MV-4-11 (cell line): Measurements from ENCODE around the gene ATXN1.
"Not testable (repeated sequence)": the region's sequence is repeated elsewhere in the genome, so short reads cannot be mapped to it uniquely, and the experiment has no call there.

ENCODE experiments used
- DNase-seq: peaks from one replicate; lab custom pipeline; 2025; lab: John Stamatoyannopoulos, UW

Gene ATXN1

GRCh38 chr6:16720861-16721260 is 40.4 kb downstream of the ATXN1 start:
- DNase-seq, result no peak

- DNase-seq, result no peak
These were observed 41.8 kb downstream of the ATXN1 start for GRCh38 chr6:16719488-16719887.

GRCh38 chr6:16718356-16718755 is 42.9 kb downstream of the ATXN1 start:
- DNase-seq, result no peak

- no peak for DNase-seq
These were observed 43.9 kb downstream of the ATXN1 start for GRCh38 chr6:16717275-16717942.

- peak; percentile 39 for DNase-seq
These were observed 44.9 kb downstream of the ATXN1 start for GRCh38 chr6:16716321-16716858.

GRCh38 chr6:16713597-16713996 is 47.7 kb downstream of the ATXN1 start:
- DNase-seq, result no peak

GRCh38 chr6:16712931-16713484 is 48.3 kb downstream of the ATXN1 start:
- peak; percentile 96 for DNase-seq

GRCh38 chr6:16712255-16712930 is 48.9 kb downstream of the ATXN1 start:
- DNase-seq, result peak; percentile 39

- no peak for DNase-seq
These were observed 49.6 kb downstream of the ATXN1 start for GRCh38 chr6:16711546-16712254.

GRCh38 chr6:16706911-16707783 is 54.1 kb downstream of the ATXN1 start:
- peak; percentile 4 for DNase-seq

- DNase-seq, result peak; percentile 36
These were observed 54.8 kb downstream of the ATXN1 start for GRCh38 chr6:16706491-16706890.

- DNase-seq, result no peak
These were observed 55.2 kb downstream of the ATXN1 start for GRCh38 chr6:16706029-16706428.

GRCh38 chr6:16705081-16705993 is 55.9 kb downstream of the ATXN1 start:
- peak; percentile 57 for DNase-seq

GRCh38 chr6:16704401-16705045 is 56.7 kb downstream of the ATXN1 start:
- peak; percentile 34 for DNase-seq

- DNase-seq, result not testable (repeated sequence)
These were observed 58.5 kb downstream of the ATXN1 start for GRCh38 chr6:16702627-16703378.

- no peak for DNase-seq
These were observed 60.4 kb downstream of the ATXN1 start for GRCh38 chr6:16700916-16701234.

GRCh38 chr6:16700202-16700915 is 60.9 kb downstream of the ATXN1 start:
- no peak for DNase-seq

GRCh38 chr6:16698997-16699868 is 62.0 kb downstream of the ATXN1 start:
- DNase-seq, result peak; percentile 2
